Keratinocyte (primary cell): ENCODE data around the gene CUTA. TPM values are rescaled to one million over a fixed set of nuclear protein-coding genes. Genes with fewer than 3 reads are reported as not detected.

Experiments used
- DNase-seq: peaks from one replicate; pipeline ENCODE4 v3.0.0-alpha.2; 2011; ENCODE audit warnings: low read depth, missing footprints, low spot score
- FAIRE-seq: peaks from 2 replicates; lab custom pipeline; 2011; peaks lifted over from hg19 to GRCh38; lab: Jason Lieb, UNC
- H2AFZ ChIP-seq: 2 replicates; pipeline ENCODE4 v1.6.0; 2012; ENCODE audit warnings: low read length, control low read depth, inconsistent platforms; ENCODE audit not compliant: control insufficient read depth
- H3K27ac ChIP-seq: 2 replicates; pipeline ENCODE4 v1.5.1; 2011; ENCODE audit warnings: low read length; ENCODE audit not compliant: control insufficient read depth, insufficient read depth
- H3K27me3 ChIP-seq: 3 replicates; pipeline ENCODE4 v1.6.0; 2011; ENCODE audit warnings: low read length; ENCODE audit not compliant: control insufficient read depth, insufficient read depth; ENCODE audit errors: extremely low read depth
- H3K36me3 ChIP-seq, 2 experiments: 2 replicates in 1 of 2; 3 replicates in 1 of 2; pipeline ENCODE4 v1.5.1; 2011; ENCODE audit warnings: low read length in 2 of 2, mild to moderate bottlenecking in 1 of 2; ENCODE audit not compliant: control insufficient read depth in 2 of 2, insufficient read depth in 2 of 2; ENCODE audit errors: extremely low read depth in 1 of 2
- H3K4me1 ChIP-seq: 3 replicates; pipeline ENCODE4 v1.5.1; 2011; ENCODE audit warnings: low read length; ENCODE audit not compliant: control insufficient read depth, insufficient read depth; ENCODE audit errors: extremely low read depth
- H3K4me2 ChIP-seq: 3 replicates; pipeline ENCODE4 v1.6.0; 2011; ENCODE audit warnings: low read depth, low read length; ENCODE audit not compliant: control insufficient read depth, insufficient read depth; ENCODE audit errors: extremely low read depth
- H3K4me3 ChIP-seq, 3 experiments: fragments of 200-600 bp in 1 of 3; sonication (generic) in 1 of 3; 2 replicates in 2 of 3; 3 replicates in 1 of 3; pipeline ENCODE4 v1.5.1; 2011 to 2016; ENCODE audit warnings: low read length in 3 of 3, mild to moderate bottlenecking in 3 of 3, control low read depth in 2 of 3, inconsistent platforms in 1 of 3, low read depth in 1 of 3, mixed read lengths in 1 of 3, mixed run types in 1 of 3, moderate library complexity in 1 of 3; ENCODE audit not compliant: control insufficient read depth in 2 of 3, insufficient read depth in 2 of 3; ENCODE audit errors: extremely low read depth in 1 of 3
- H3K79me2 ChIP-seq: 2 replicates; pipeline ENCODE4 v1.6.0; 2012; ENCODE audit warnings: low read length; ENCODE audit not compliant: control insufficient read depth, insufficient read depth
- H3K9ac ChIP-seq: 3 replicates; pipeline ENCODE4 v1.6.0; 2011; ENCODE audit warnings: low read length; ENCODE audit not compliant: control insufficient read depth, insufficient read depth; ENCODE audit errors: extremely low read depth
- H3K9me1 ChIP-seq: 3 replicates; pipeline ENCODE4 v1.6.0; 2011; ENCODE audit warnings: low read length; ENCODE audit not compliant: control insufficient read depth, insufficient read depth; ENCODE audit errors: extremely low read depth
- H3K9me3 ChIP-seq: 2 replicates; pipeline ENCODE4 v1.5.1; 2012; ENCODE audit warnings: low read depth, low read length; ENCODE audit not compliant: control insufficient read depth
- H4K20me1 ChIP-seq: 3 replicates; pipeline ENCODE4 v1.6.0; 2011; ENCODE audit warnings: low read length; ENCODE audit not compliant: control insufficient read depth, insufficient read depth; ENCODE audit errors: extremely low read depth
- CTCF ChIP-seq, 3 experiments: IDR thresholded peaks in 1 of 3; conservative IDR thresholded peaks in 1 of 3; optimal IDR thresholded peaks in 1 of 3; 2 replicates in 2 of 3; 3 replicates in 1 of 3; pipeline versions ENCODE3 to v1.5.1; 2011; ENCODE audit warnings: low read length in 3 of 3, mild to moderate bottlenecking in 3 of 3, moderate library complexity in 2 of 3, control low read depth in 1 of 3, inconsistent platforms in 1 of 3; ENCODE audit not compliant: insufficient read depth in 2 of 3; ENCODE audit errors: extremely low read depth in 1 of 3
- EZH2 ChIP-seq: IDR thresholded peaks from one replicate; pipeline ENCODE4 v1.6.1; 2012; ENCODE audit warnings: inconsistent platforms, mild to moderate bottlenecking, low read length, moderate library complexity
- dilution Hi-C: fragments of 300-500 bp; cut with MboI; formaldehyde crosslinking; loops from one replicate; pipeline ENCODE4 v1.7.0; 2020; ENCODE audit warnings: low sequenced_read_pairs; ENCODE audit not compliant: extremely low pct_ligation_motif_present
- polyA minus RNA-seq, 3 experiments: library from RNA; depleted of rRNA, polyadenylated mRNA; stranded (reverse); fragments of >200 nt; gene quantifications; 1 replicate in 1 of 3; 2 replicates in 1 of 3; 3 replicates in 1 of 3; pipeline ENCODE4 v1.2.3, GENCODE V29; 2011
- polyA plus RNA-seq, 5 experiments: library from polyadenylated mRNA; depleted of rRNA in 3 of 5; stranded (reverse) in 3 of 5; stranded (forward) in 1 of 5; unstranded in 1 of 5; fragments of >200 nt; gene quantifications; 1 replicate in 1 of 5; 2 replicates in 3 of 5; 3 replicates in 1 of 5; pipeline versions ENCODE4 v1.2.1 to v1.2.3, GENCODE V29; 2011 to 2012; ENCODE audit warnings: missing spikeins in 2 of 5, low read depth in 1 of 5, low replicate concordance in 1 of 5

The CUTA gene
- 119 to 246 TPM (median 178 TPM) in 3 replicates for polyA plus RNA-seq
- polyA plus RNA-seq (2011; ENCODE audit: low read depth): 13.0 TPM
- 222 and 276 TPM in 2 replicates for polyA plus RNA-seq (2011; cell fraction: cytosol; rRNA removed)
- 188 and 225 TPM in 2 replicates for polyA plus RNA-seq (2011; cell fraction: nucleus; rRNA removed)
- polyA plus RNA-seq (2012; ENCODE audit: low replicate concordance): 238 and 287 TPM in 2 replicates
- 116 to 126 TPM (median 120 TPM) in 3 replicates for polyA minus RNA-seq
- polyA minus RNA-seq (2011; cell fraction: cytosol; rRNA and poly(A)+ RNA removed): 145 TPM
- polyA minus RNA-seq (2011; cell fraction: nucleus; rRNA and poly(A)+ RNA removed): 53.3 and 55.0 TPM in 2 replicates

DNA sequence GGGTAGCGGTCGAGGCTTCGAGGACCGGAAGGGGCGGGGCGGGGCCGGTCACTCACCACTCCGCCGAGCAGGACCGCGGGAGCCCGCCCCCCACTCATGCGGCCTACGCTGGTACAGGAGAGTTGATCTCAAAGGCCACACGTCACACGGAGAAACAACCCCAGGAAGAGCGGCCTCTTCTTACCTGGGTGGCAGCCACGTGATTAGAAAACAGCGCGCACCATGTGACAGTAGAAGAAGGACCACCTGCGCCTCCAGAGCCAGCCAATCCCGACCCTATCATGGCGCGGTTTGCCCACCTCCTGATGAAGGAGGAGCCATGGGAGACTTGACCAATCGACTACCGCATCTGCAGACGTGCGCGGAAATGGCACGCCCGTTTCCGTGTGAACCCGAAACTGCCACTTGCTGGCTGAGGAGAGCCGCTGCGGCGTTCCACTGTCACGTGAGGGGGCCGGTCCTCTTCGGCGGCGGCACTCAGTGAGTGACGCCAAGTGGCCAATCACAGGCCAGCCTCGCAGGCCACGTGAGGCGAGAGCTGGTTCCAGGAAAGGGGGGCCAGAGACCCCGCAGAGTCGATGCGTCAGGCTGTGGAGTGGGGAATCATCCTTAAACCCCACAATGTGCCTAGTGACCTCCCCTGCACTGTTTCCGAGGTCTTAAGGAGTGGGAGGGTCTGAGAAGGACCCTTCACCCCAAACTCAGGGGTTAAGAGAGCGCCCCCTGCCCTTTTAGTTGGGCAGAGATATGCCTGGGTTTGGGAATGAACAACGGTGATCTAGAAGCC lies at the start of gene CUTA:
Gene CUTA (minus strand): TSS at position 205 of the 787 bp plus-strand sequence. CDS start 107 bp downstream, at position 98.
- Histone ChIP-seq H3K36me3 (peaks cover 21 to 34% of the 10 kb centered on the region in 2 experiments), H3K4me1 (peaks cover 25% of the 10 kb centered on the region), H3K9me3 (no peaks in the 10 kb centered on the region), H3K9me1 (no peaks in the 10 kb centered on the region), H3K4me3 (peak within 1 kb of the TSS; percentile 84 to 97 (median 96)), H3K27me3 (no peaks in the 10 kb centered on the region), H4K20me1 (peaks cover 5% of the 10 kb centered on the region), H2AFZ (peak within 1 kb of the TSS; percentile 83), H3K4me2 (peak within 1 kb of the TSS; percentile 92), H3K27ac (peak within 1 kb of the TSS; percentile 93), H3K79me2 (peaks cover 24% of the 10 kb centered on the region), H3K9ac (peak within 1 kb of the TSS; percentile 94)
- DNase-seq: peak; percentile 99
- TF ChIP-seq EZH2: no peak
- peak in 2 of 3 experiments; percentile 11 to 27 for TF ChIP-seq CTCF (optimal IDR thresholded peaks at IDR 0.05 in 1 of 3, IDR thresholded peaks at IDR 0.05 in 1 of 3, conservative IDR thresholded peaks at IDR 0.05 in 1 of 3; ENCODE audit: extremely low read depth in 1 of 3, insufficient read depth in 2 of 3, low read length in 3 of 3)
- dilution Hi-C loops: no loop called here
- peak; percentile 89 for FAIRE-seq

DNA sequence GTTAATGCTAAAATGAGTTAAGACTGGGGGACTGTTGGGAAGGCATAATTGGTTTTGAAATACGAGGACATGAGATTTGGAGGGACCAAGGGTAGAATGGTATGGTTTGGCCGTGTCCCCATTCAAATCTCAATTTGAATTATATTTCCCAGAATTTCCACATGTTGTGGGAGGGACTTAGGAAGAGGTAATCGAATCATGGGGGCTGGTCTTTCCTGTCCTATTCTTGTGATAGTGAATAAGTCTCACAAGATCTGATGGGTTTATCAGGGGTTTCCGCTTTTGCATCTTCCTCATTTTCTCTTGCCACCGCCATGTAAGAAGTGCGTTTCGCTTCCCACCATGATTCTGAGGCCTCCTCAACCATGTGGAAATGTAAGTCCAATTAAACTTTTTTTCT lies 49.2 kb upstream of the CUTA start:
- no peak for DNase-seq
- no peak overlapping the region for H3K27ac ChIP-seq
- H4K20me1 ChIP-seq: no peaks in the 10 kb centered on the region
- H3K36me3 ChIP-seq: no peaks in the 10 kb centered on the region
- H3K9me3 ChIP-seq: no peaks in the 10 kb centered on the region
- no peaks in the 10 kb centered on the region for H3K4me1 ChIP-seq
- no peak overlapping the region for H3K4me3 ChIP-seq
- no peak overlapping the region for H3K4me2 ChIP-seq
- TF ChIP-seq EZH2 (no peak), CTCF (optimal IDR thresholded peaks at IDR 0.05 in 1 of 3, IDR thresholded peaks at IDR 0.05 in 1 of 3, conservative IDR thresholded peaks at IDR 0.05 in 1 of 3; ENCODE audit: extremely low read depth in 1 of 3, insufficient read depth in 2 of 3, low read length in 3 of 3) (no peak)
- no peaks in the 10 kb centered on the region for H3K79me2 ChIP-seq
- dilution Hi-C loops: no loop called here
- H2AFZ ChIP-seq: no peak overlapping the region
- H3K27me3 ChIP-seq: no peaks in the 10 kb centered on the region
- no peak overlapping the region for H3K9ac ChIP-seq
- no peak for FAIRE-seq
- H3K9me1 ChIP-seq: no peaks in the 10 kb centered on the region
